Activated T-helper 2 cell treated with anti-CD3 and anti-CD28 coated beads, Interferon-gamma antibody, Interleukin-2, Interleukin-4, amounts not matched to agents 10 μg/mL and 5 μg/mL and 100 μg/mL, durations not matched to agents 14 hours and 24 hours and 36 hours (primary cell): Measurements from ENCODE around the gene CDYL. TPM values are rescaled to one million over a fixed set of nuclear protein-coding genes. Genes with fewer than 3 reads are reported as not detected.
"Not testable (repeated sequence)": the region's sequence is repeated elsewhere in the genome, so short reads cannot be mapped to it uniquely, and the experiment has no call there.

Source experiments
- DNase-seq: peaks from one replicate; pipeline ENCODE4 v3.0.0; 2021; ENCODE audit warnings: low spot score
- H3K27ac Mint-ChIP-seq: one replicate; pipeline ENCODE4 v1.8.0; 2021; ENCODE audit warnings: mixed read lengths
- H3K27me3 Mint-ChIP-seq: one replicate; pipeline ENCODE4 v1.8.0; 2021; ENCODE audit warnings: low read depth, mixed read lengths
- H3K36me3 Mint-ChIP-seq: one replicate; pipeline ENCODE4 v1.8.0; 2021; ENCODE audit warnings: low read depth, mixed read lengths
- H3K4me1 Mint-ChIP-seq: one replicate; pipeline ENCODE4 v1.8.0; 2021; ENCODE audit warnings: low read depth, mixed read lengths
- H3K4me3 Mint-ChIP-seq: one replicate; pipeline ENCODE4 v1.8.0; 2021; ENCODE audit warnings: low read depth, mild to moderate bottlenecking, moderate library complexity, mixed read lengths
- H3K9me3 Mint-ChIP-seq: one replicate; pipeline ENCODE4 v1.8.0; 2021; ENCODE audit warnings: mixed read lengths
- intact Hi-C: fragments of 100-400 bp; cut with micrococcal nuclease; formaldehyde crosslinking; loops from one replicate; pipeline ENCODE4 v1.15.1; 2023
- total RNA-seq: library from RNA; stranded (reverse); gene quantifications from 2 replicates; pipeline ENCODE4 v1.2.3, GENCODE V29; 2022

CDYL gene
- total RNA-seq, 1 donor from 2014 or later: 40.9 TPM

DNA sequence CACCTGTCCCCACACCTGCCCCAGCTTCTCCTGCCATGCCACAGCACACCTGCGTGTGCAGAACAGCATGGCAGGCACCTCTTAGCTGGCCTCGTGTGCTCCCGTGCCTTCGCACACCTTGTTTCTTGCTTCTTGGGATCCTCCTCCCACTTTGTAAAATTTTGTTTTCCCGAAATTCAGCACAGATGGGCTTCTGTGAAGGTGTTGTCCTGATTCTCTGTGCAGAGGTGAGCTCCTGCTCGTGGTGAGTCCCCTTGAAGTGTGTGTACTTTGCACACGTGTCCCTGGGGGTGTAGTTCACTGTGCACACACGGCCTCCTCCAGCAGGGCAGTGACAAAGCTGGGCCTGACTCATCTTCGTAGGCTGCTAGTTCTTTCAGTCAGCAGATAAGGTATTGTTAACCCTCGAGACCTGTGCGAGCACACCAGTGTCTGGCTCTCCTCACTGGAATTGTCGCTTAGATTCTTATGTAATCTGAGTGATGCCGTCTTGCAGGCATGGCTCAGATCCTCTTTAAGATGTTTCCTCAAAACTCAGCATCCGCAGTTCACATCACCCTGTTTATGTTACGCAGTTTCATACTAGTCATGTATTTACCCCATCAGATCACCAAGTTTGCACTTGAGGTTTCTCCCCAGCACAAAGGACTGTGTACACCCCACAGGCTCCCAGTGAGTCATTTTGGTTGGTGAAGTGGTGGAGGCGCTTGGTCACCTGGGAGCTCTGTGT lies 77.7 kb downstream of the CDYL start:
- Mint-ChIP-seq H3K27me3 (no peaks in the 10 kb centered on the region), H3K27ac (no peak overlapping the region), H3K36me3 (no peaks in the 10 kb centered on the region), H3K4me1 (peaks cover 26% of the 10 kb centered on the region), H3K4me3 (no peak overlapping the region), H3K9me3 (no peaks in the 10 kb centered on the region)
- intact Hi-C loops: loop anchor here (1.0 to 5.0 kb wide), 2 partner anchors 77 to 87 kb away; partner anchors contain the start of gene CDYL
- DNase-seq: no peak

DNA sequence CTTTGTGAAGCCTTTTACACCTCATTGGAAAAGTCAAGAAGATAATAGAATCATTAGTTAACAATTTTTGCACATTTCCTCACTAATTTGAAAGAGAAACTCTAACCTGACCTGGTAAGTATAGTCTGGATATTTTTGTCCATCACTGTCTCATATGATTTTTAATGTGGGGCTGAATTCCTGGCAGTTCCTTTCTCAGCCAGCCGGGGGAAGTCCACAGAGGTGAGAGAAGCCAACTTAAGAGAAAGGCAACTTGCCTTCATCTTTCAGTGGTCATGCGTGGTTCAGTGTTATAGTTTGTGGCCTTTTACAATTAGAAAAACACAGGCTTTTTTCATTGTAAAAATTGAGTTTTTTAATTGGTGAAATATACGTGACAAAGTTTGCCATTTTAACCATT lies 80.6 kb downstream of the CDYL start:
- no peaks in the 10 kb centered on the region for H3K36me3 Mint-ChIP-seq
- peaks cover 28% of the 10 kb centered on the region for H3K4me1 Mint-ChIP-seq
- no peaks in the 10 kb centered on the region for H3K27me3 Mint-ChIP-seq
- no peak for DNase-seq
- intact Hi-C loops: no loop called here
- no peak overlapping the region for H3K4me3 Mint-ChIP-seq
- H3K27ac Mint-ChIP-seq: no peak overlapping the region
- no peaks in the 10 kb centered on the region for H3K9me3 Mint-ChIP-seq

DNA sequence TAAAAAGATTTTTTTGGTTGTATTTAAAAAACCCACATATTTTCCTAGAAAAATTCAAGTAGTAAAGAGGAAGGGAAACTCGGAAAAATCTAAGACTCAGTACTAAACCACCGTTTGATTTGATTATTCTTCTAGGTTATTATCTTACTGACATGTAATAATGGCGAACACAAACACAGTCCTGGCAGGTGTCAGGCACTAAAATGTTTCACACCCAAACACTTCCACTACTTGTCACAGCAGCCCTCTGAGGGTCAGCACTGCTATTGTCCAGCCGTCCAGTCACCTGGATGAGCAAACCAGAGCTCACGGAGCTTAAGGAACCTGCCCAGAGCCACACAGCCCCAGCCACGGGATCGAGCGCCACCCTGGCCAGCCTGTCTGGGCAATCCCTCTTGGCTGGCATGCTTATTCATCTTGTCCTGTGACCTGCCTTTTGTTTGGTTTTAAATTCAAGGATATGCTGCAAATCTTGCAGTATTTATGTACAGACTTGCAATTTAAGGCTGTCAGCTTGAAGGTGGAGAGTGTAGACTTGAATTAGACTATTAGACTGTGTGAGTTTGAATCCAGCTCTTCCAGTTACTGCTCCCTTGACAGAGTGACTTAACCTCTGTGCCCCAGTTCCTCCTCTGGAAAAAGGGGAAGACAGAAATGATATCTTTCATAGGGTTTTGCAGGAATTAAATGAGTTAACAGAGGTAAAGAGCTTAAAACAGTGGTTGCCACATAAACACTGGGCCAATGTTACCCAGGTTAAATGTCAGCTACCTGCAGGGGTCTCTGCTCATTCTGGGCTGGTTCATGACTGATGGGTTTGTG lies 82.2 kb downstream of the CDYL start:
- intact Hi-C loops: no loop called here
- no peak overlapping the region for H3K4me3 Mint-ChIP-seq
- H3K27me3 Mint-ChIP-seq: no peaks in the 10 kb centered on the region
- H3K4me1 Mint-ChIP-seq: peaks cover 22% of the 10 kb centered on the region
- peaks cover 3% of the 10 kb centered on the region for H3K36me3 Mint-ChIP-seq
- peaks cover 4% of the 10 kb centered on the region for H3K9me3 Mint-ChIP-seq
- no peak for DNase-seq
- no peak overlapping the region for H3K27ac Mint-ChIP-seq

DNA sequence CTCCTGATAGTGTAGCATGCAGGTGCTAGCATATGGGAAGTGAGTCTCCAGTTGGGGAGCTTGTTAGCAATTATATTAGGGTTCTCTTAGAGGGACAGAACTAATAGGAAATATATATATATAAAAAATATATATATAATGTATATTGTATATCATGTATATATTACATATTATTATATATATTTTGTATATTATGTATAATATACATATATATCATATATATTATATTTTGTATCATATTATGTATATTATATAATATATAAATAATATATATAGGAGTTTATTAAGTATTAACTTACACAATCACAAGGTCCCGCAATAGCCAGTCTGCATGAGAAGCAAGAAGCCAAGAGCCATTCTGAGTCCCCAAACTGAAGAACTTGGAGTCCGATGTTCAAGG lies 84.2 kb downstream of the CDYL start:
- intact Hi-C loops: no loop called here
- peaks cover 14% of the 10 kb centered on the region for H3K9me3 Mint-ChIP-seq
- peaks cover 11% of the 10 kb centered on the region for H3K4me1 Mint-ChIP-seq
- no peak overlapping the region for H3K27ac Mint-ChIP-seq
- no peak for DNase-seq
- no peaks in the 10 kb centered on the region for H3K27me3 Mint-ChIP-seq
- no peak overlapping the region for H3K4me3 Mint-ChIP-seq
- peaks cover 10% of the 10 kb centered on the region for H3K36me3 Mint-ChIP-seq

DNA sequence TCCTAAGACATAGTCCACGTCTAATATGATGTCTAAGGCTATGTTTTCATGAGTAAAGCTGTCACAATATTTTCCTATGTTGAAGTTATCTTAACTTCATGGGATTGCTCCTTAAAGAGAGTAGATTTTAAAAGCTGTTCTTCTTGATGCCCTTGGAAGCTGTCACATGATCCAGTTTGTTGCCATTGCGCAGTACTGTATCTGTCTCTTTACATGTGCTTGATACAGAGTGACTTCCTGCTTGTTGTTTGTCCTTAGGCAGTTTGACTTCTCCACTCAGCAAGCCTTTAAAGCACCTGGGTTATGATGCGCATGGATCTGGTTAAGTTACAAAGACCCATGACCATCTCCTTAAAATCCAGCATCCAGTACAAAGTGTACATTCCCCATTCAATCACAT lies 85.4 kb downstream of the CDYL start:
- peaks cover 10% of the 10 kb centered on the region for H3K4me1 Mint-ChIP-seq
- intact Hi-C loops: no loop called here
- no peak overlapping the region for H3K4me3 Mint-ChIP-seq
- H3K27ac Mint-ChIP-seq: no peak overlapping the region
- peaks cover 10% of the 10 kb centered on the region for H3K36me3 Mint-ChIP-seq
- H3K9me3 Mint-ChIP-seq: peaks cover 16% of the 10 kb centered on the region
- no peak for DNase-seq
- no peaks in the 10 kb centered on the region for H3K27me3 Mint-ChIP-seq

DNA sequence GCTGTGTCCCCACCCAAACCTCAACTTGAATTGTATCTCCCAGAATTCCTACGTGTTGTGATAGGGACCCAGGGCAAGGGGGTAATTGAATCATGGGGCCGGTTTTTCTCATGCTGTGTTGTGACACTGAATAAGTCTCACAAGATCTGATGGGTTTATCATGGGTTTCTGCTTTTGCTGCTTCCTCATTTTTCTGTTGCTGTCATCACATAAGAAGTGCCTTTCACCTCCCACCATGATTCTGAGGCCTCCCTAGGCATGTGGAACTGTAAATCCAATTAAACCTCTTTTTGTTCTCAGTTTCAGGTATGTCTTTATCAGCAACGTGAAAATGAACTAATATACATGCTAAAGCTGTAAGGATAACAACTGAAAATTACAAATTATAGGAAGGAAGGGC lies 88.3 kb downstream of the CDYL start:
- intact Hi-C loops: no loop called here
- DNase-seq: no peak
- Mint-ChIP-seq H3K36me3 (peaks cover 21% of the 10 kb centered on the region), H3K9me3 (peaks cover 24% of the 10 kb centered on the region), H3K4me3 (no peak overlapping the region), H3K27me3 (no peaks in the 10 kb centered on the region), H3K27ac (no peak overlapping the region), H3K4me1 (peaks cover 4% of the 10 kb centered on the region)

DNA sequence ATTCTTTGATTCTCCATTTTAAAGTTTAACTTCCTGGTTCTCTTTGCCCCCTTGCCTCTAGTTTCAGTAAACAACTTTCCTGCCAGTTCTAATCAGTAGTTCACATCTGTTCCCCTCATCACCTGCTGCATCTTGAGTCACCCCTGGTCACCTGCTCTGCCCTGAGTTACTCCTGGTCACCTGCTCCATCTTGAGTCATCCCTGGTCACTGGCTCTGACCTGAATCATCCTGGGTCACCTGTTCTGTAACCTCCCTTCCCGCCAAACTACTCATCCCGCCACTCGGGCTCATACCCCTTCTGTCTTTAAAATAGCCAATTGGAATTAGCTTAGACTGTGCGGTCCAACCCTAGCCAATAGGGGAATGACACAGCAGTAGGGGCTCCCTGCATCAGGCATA lies 88.8 kb downstream of the CDYL start:
- intact Hi-C loops, DNase-seq, H3K27ac Mint-ChIP-seq, H3K4me1 Mint-ChIP-seq, H3K27me3 Mint-ChIP-seq, H3K4me3 Mint-ChIP-seq: not testable (repeated sequence)
- Mint-ChIP-seq H3K36me3 (peaks cover 21% of the 10 kb centered on the region), H3K9me3 (peaks cover 24% of the 10 kb centered on the region)

DNA sequence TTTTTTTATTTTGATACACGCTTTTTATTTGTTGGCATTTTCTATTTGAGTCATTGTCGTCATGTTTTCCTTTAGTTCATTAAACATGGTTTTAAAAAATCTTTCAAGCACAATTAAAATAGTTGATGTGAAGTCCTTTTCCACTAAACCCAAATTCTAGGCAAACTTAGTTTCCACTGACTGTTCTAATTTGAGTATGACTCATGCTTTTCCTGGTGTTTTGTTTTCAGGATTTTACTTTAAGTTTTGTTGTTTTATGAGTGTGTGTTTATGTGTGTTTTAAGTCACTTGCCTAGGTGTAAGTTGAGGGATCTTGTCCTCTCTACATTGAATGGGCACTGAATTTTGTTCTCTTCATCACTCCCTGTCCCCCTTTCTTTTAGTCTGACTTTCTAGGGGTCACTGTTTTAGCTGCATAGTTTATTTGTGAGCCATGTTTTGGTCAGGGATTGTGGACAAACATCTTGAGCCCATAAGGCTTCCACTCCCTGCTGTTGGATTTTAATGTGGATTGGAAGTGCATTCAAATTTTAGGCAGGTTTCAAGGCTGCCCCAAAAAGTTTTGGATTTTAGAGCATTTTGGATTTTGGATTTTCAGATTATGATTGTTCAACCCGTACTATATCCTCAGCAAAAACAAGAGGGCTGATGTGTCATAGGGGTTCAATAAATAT lies 94.8 kb downstream of the CDYL start:
- Mint-ChIP-seq H3K27ac (no peak overlapping the region), H3K27me3 (no peaks in the 10 kb centered on the region), H3K36me3 (peaks cover 14% of the 10 kb centered on the region), H3K9me3 (peaks cover 7% of the 10 kb centered on the region), H3K4me3 (no peak overlapping the region), H3K4me1 (peaks cover 12% of the 10 kb centered on the region)
- intact Hi-C loops: no loop called here
- no peak for DNase-seq

DNA sequence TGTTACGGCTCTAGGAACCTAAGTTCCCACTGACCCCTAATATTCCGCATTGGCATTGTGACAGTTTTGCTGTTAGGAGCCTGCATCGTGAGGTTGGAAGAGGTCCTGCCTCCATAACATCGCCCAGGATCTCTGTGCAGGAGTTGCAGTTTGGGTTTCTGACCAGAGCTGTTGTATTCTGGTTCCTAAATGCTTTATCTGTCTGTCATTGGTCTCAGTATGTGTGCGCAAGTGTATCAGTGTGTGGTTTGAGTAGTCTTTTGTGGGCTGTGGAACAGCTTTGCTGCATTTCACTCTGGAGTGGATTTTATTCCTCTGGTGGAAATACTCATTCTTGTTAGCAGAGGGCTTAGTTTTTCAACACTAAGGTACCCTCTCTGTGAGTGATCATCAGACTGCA lies 95.6 kb downstream of the CDYL start:
- Mint-ChIP-seq H3K4me3 (no peak overlapping the region), H3K36me3 (peaks cover 11% of the 10 kb centered on the region), H3K27ac (no peak overlapping the region), H3K4me1 (peaks cover 12% of the 10 kb centered on the region), H3K9me3 (peaks cover 7% of the 10 kb centered on the region), H3K27me3 (no peaks in the 10 kb centered on the region)
- intact Hi-C loops: no loop called here
- DNase-seq: no peak

DNA sequence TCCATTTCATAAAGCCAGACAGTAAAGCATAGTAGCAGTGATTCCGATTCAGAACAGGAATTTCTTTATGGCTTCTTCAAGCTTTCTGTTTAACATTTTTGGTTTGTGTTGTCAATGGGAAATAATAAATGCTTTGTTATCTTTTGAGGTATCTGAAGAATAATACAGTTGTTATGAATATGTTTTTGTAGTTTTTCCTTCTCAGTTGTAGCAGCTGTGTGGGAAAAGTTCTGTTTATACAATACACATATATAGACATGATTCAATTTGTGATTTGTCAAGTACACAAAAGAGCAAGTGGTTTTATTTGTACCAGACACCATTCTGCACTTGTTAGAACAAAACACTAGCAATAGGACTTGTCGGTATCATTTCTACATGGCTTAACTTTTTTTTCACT lies 96.6 kb downstream of the CDYL start:
- Mint-ChIP-seq H3K9me3 (peaks cover 3% of the 10 kb centered on the region), H3K36me3 (peaks cover 4% of the 10 kb centered on the region), H3K4me1 (peaks cover 12% of the 10 kb centered on the region), H3K27me3 (no peaks in the 10 kb centered on the region), H3K4me3 (no peak overlapping the region), H3K27ac (no peak overlapping the region)
- intact Hi-C loops: no loop called here
- DNase-seq: no peak

DNA sequence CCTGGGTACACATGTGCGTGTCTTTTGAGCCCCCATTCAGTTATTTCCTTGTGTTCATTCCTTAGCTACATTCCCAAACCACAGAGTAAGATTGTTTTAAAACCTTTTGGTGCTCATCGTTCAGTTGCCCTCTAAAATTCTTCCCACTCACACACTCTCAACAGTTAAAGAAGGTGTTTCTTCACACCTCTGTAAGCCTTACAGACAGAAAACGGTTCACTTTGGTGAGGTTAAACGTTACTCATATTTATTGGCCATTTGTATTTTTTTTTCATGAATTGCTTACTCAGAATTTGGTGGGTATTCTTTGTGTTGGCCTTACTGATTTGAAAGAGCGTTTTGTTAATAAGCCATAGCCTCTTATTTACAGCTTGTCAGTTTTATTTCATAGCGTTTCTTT lies 97.7 kb downstream of the CDYL start:
- H3K27me3 Mint-ChIP-seq: no peaks in the 10 kb centered on the region
- no peaks in the 10 kb centered on the region for H3K9me3 Mint-ChIP-seq
- no peak for DNase-seq
- peaks cover 3% of the 10 kb centered on the region for H3K36me3 Mint-ChIP-seq
- H3K27ac Mint-ChIP-seq: no peak overlapping the region
- intact Hi-C loops: no loop called here
- peaks cover 12% of the 10 kb centered on the region for H3K4me1 Mint-ChIP-seq
- H3K4me3 Mint-ChIP-seq: no peak overlapping the region

DNA sequence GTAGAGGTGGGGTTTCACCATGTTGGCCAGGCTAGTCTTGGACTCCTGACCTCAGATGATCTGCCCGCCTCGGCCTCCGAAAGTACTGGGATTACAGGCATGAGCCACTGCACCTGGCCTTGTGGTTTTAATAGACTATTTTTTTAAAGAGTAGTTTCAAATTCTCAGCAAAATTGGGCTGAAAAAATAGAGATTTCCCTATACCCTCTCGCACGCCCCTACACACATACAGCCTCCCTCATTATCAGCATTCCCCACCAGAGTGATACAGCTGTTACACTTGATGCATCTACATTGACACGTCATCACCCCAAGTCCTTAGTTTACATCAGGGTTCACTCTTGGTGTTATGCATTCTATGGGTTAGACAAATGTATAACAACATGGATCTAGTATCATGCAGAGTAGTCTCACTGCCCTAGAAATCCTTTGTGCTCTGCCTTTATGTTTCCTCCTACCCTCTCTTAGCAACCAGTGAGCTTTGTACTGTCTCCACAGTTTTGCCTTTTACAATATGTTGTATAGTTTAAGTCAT lies 103.6 kb downstream of the CDYL start:
- Mint-ChIP-seq H3K36me3 (no peaks in the 10 kb centered on the region), H3K4me3 (no peak overlapping the region), H3K27me3 (no peaks in the 10 kb centered on the region), H3K9me3 (no peaks in the 10 kb centered on the region), H3K27ac (no peak overlapping the region), H3K4me1 (peaks cover 1% of the 10 kb centered on the region)
- intact Hi-C loops: no loop called here
- DNase-seq: no peak

DNA sequence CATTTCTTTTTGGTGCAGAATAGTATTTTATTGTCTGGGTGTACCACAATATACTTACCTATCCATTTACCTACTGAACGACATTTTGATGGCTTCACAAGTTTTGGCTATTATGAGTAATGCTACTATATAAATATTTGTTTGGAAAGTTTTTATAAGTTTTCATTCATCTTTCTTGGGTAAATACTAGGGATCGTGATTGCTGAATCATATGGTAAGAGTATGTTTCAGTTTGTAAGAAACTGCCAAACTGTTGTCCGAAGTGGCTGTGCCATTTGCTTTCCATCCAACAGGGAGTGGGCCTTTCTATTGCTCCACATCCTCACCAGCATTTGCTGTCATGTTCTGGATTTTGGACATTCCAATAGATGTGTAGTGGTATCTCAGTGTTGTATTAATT lies 104.2 kb downstream of the CDYL start:
- intact Hi-C loops: no loop called here
- DNase-seq: no peak
- Mint-ChIP-seq H3K4me1 (peaks cover 1% of the 10 kb centered on the region), H3K36me3 (no peaks in the 10 kb centered on the region), H3K27me3 (no peaks in the 10 kb centered on the region), H3K9me3 (no peaks in the 10 kb centered on the region), H3K27ac (no peak overlapping the region), H3K4me3 (no peak overlapping the region)
